CD4-positive, alpha-beta T cell treated with Interleukin-17A for 1 hour (primary cell): ENCODE data around the gene CCDC180.
"Not testable (repeated sequence)": the region's sequence is repeated elsewhere in the genome, so short reads cannot be mapped to it uniquely, and the experiment has no call there.

Experiments used
- DNase-seq: peaks from one replicate; pipeline ENCODE4 v3.0.0-alpha.2; 2020

CCDC180 gene

GRCh38 chr9:97311798-97312500 is 4.5 kb downstream of the CCDC180 start:
- no peak for DNase-seq

- no peak for DNase-seq
Observed at GRCh38 chr9:97312556-97312955, 5.1 kb downstream of the CCDC180 start.

- no peak for DNase-seq
Observed at GRCh38 chr9:97313243-97313642, 5.8 kb downstream of the CCDC180 start.

- no peak for DNase-seq
Observed at GRCh38 chr9:97313746-97314145, 6.3 kb downstream of the CCDC180 start.

GRCh38 chr9:97314503-97314902 is 7.0 kb downstream of the CCDC180 start:
- no peak for DNase-seq

- DNase-seq: no peak
Observed at GRCh38 chr9:97315550-97315949, 8.1 kb downstream of the CCDC180 start.

GRCh38 chr9:97316904-97317303 is 9.4 kb downstream of the CCDC180 start:
- DNase-seq: no peak

- DNase-seq: no peak
Observed at GRCh38 chr9:97318433-97318832, 11.0 kb downstream of the CCDC180 start.

GRCh38 chr9:97319395-97319794 is 11.9 kb downstream of the CCDC180 start:
- no peak for DNase-seq

- DNase-seq: no peak
Observed at GRCh38 chr9:97320080-97320642, 12.7 kb downstream of the CCDC180 start.

- DNase-seq: no peak
Observed at GRCh38 chr9:97321251-97321650, 13.8 kb downstream of the CCDC180 start.

GRCh38 chr9:97321691-97322090 is 14.2 kb downstream of the CCDC180 start:
- no peak for DNase-seq

GRCh38 chr9:97322105-97322504 is 14.6 kb downstream of the CCDC180 start:
- DNase-seq: no peak

- no peak for DNase-seq
Observed at GRCh38 chr9:97324954-97325353, 17.5 kb downstream of the CCDC180 start.

GRCh38 chr9:97327562-97327961 is 20.1 kb downstream of the CCDC180 start:
- DNase-seq: no peak

- no peak for DNase-seq
Observed at GRCh38 chr9:97332993-97333392, 25.5 kb downstream of the CCDC180 start.

GRCh38 chr9:97335622-97336021 is 28.2 kb downstream of the CCDC180 start:
- DNase-seq: not testable (repeated sequence)

- DNase-seq: no peak
Observed at GRCh38 chr9:97348871-97349270, 41.4 kb downstream of the CCDC180 start.

GRCh38 chr9:97349400-97349799 is 41.9 kb downstream of the CCDC180 start:
- no peak for DNase-seq

GRCh38 chr9:97354637-97355036 is 47.2 kb downstream of the CCDC180 start:
- DNase-seq: no peak

- no peak for DNase-seq
Observed at GRCh38 chr9:97357056-97357455, 49.6 kb downstream of the CCDC180 start.
